Ovary (tissue), 9 donors: ENCODE results near the gene GAREM1. TPM values are rescaled to one million over a fixed set of nuclear protein-coding genes. Genes with fewer than 3 reads are reported as not detected.

ENCODE experiments used
- DNase-seq, 5 donors: peaks; one replicate each; pipeline ENCODE4 v3.0.0-alpha.2; 2019 to 2020
- H3K27ac ChIP-seq, 2 donors: fragments of 200-600 bp; one replicate each; pipeline versions ENCODE4 v1.5.1 to v1.8.0; 2019 to 2022
- H3K27me3 ChIP-seq: fragments of 200-600 bp; one replicate; pipeline ENCODE4 v1.8.0; 2022
- H3K36me3 ChIP-seq: fragments of 200-600 bp; sonication (generic); one replicate; pipeline ENCODE4 v1.5.1; 2019
- H3K4me1 ChIP-seq: one replicate; pipeline ENCODE4 v1.8.1; 2013; ENCODE audit warnings: mild to moderate bottlenecking, moderate library complexity; ENCODE audit not compliant: insufficient read depth
- H3K4me3 ChIP-seq: fragments of 200-600 bp; sonication (generic); one replicate; pipeline ENCODE4 v1.5.1; 2017
- H3K9me3 ChIP-seq, 2 donors: fragments of 200-600 bp in 1 of 2; sonication (generic) in 1 of 2; one replicate each; pipeline versions ENCODE4 v1.5.1 to v1.8.1; 2013 to 2019; ENCODE audit warnings: mild to moderate bottlenecking in 1 of 2, moderate library complexity in 1 of 2
- EP300 ChIP-seq: sonication (generic); formaldehyde crosslinking; IDR thresholded peaks from one replicate; pipeline ENCODE4 v1.6.1; 2017; ENCODE audit warnings: antibody characterized with exemption
- POLR2A ChIP-seq: fragments of 450-650 bp; IDR thresholded peaks from one replicate; pipeline ENCODE4 v1.6.1; 2017; ENCODE audit warnings: antibody characterized with exemption, mild to moderate bottlenecking, moderate library complexity
- WGBS, 3 donors: extraction: QIAGEN DNeasy Blood & Tissue Kit in 1 of 3; methylation state at CpG; one replicate each; pipeline versions ENCODE4 v1.1.5 to v1.1.7; 2013 to 2017; 5-methylcytosine and 5-hydroxymethylcytosine counted together
- intact Hi-C, 4 donors: fragments of 100-400 bp; cut with DNase I; formaldehyde crosslinking; loops; one replicate each; pipeline versions ENCODE4 v1.11.0 to v1.15.1; 2022 to 2023
- polyA plus RNA-seq, 2 donors: library from polyadenylated mRNA; stranded (reverse); fragments of 200-250 nt in 1 of 2; fragments of 350-450 nt in 1 of 2; fragmentation: Illumina TruSeq in 1 of 2; extraction: RNeasy Lipid Tissue Mini Kit (QIAGEN cat#74804) in 1 of 2; gene quantifications; one replicate each; pipeline ENCODE4 v1.2.3, GENCODE V29; 2013 to 2014
- total RNA-seq, 7 donors: library from RNA; depleted of rRNA in 2 of 7; stranded (reverse); fragments of >200 nt in 2 of 7; fragmentation: NEBNext Ultra II Directional in 3 of 7; extraction: Animal tissue kit (Norgen Biotek cat#: 25700) in 3 of 7; gene quantifications; one replicate each; pipeline versions ENCODE4 v1.1.0 to v1.2.4, GENCODE V29; 2016 to 2023
- TF ChIP-seq, protein P1 (sequence below), 3 donors: fragments of 450-650 bp in 2 of 3; fragments of 200-600 bp in 1 of 3; IDR thresholded peaks; one replicate each; pipeline versions ENCODE4 v1.5.1 to v1.8.0; 2016 to 2022; ENCODE audit warnings: antibody characterized with exemption in 3 of 3, mild to moderate bottlenecking in 1 of 3
- donor health status: DM: no; HTN: no; CAD: no; lungs with moderate emphysema.
- donor health status: DM: no; HTN: no; CAD: no.
- donor health status: Bipolar disorder and iron deficiency.
- donor health status: DM: yes; HTN: yes; CAD: no.
- donor health status: DM: no; HTN: no; CAD: no.
- donor health status: DM: yes; HTN: yes; CAD: no.

The GAREM1 gene
- total and polyA plus RNA-seq, 9 donors = 2.7 to 15.2 (median 7.1) TPM

DNA sequence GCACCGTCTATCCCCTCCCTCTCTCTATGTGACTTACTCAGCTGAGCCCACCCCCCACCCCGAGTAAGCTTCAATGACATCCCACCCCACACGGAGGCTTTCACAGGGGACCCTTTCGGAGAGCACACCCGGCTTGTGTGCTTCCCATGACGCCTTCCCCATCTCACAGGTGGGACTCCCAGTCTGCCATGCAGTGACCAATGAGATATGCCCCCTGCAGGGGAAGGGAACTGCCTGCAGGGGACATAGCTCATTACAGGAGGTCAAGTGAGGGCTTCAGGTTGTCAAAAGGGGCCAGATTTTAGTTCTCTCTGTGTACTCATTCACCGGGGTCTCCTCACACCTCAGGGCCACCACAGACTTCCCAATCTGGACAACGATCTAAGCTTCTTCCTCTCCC lies 112.6 kb downstream of the GAREM1 start:
- DNase-seq = no peak
- Histone ChIP-seq H3K9me3 (no peaks in the 10 kb centered on the region), H3K27ac (no peak overlapping the region), H3K36me3 (no peaks in the 10 kb centered on the region), H3K4me1 (no peaks in the 10 kb centered on the region), H3K4me3 (no peak overlapping the region), H3K27me3 (no peaks in the 10 kb centered on the region)
- 86 to 94% (median 88%) methylated on average over 8 of the region's 8 CpGs for WGBS, 3 donors
- TF ChIP-seq, protein P1, sequence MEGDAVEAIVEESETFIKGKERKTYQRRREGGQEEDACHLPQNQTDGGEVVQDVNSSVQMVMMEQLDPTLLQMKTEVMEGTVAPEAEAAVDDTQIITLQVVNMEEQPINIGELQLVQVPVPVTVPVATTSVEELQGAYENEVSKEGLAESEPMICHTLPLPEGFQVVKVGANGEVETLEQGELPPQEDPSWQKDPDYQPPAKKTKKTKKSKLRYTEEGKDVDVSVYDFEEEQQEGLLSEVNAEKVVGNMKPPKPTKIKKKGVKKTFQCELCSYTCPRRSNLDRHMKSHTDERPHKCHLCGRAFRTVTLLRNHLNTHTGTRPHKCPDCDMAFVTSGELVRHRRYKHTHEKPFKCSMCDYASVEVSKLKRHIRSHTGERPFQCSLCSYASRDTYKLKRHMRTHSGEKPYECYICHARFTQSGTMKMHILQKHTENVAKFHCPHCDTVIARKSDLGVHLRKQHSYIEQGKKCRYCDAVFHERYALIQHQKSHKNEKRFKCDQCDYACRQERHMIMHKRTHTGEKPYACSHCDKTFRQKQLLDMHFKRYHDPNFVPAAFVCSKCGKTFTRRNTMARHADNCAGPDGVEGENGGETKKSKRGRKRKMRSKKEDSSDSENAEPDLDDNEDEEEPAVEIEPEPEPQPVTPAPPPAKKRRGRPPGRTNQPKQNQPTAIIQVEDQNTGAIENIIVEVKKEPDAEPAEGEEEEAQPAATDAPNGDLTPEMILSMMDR (IDR thresholded peaks at IDR 0.05) = no peak
- TF ChIP-seq POLR2A = no peak
- TF ChIP-seq EP300 = no peak
- intact Hi-C loops = no loop called here

DNA sequence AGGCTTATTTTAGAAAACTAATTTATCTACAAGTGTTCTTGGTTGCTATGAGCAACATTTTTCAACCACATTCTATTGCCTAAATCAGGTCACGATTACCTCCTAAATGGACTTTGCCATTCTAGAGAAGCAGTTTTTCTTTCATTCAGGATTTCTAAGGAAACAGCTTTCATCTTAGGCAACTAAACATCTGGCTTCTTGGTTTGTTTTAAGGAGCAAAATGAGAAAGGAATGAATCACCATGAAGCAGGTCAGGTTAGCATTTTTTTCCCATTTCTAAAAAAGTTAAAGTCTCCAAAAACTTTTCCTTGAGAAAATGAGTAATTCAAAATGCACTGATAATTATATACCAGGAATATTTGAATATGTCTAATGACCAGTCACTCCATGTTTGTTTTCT lies 114.8 kb downstream of the GAREM1 start:
- DNase-seq = no peak
- TF ChIP-seq POLR2A (no peak), EP300 (no peak)
- TF ChIP-seq, protein P1 (IDR thresholded peaks at IDR 0.05) = no peak
- no peak overlapping the region for H3K4me3 ChIP-seq
- intact Hi-C loops = no loop called here
- 2 to 13% (median 12%) methylated on average over 1 of the region's 1 CpG for WGBS, 3 donors
- no peaks in the 10 kb centered on the region for H3K27me3 ChIP-seq
- H3K36me3 ChIP-seq = no peaks in the 10 kb centered on the region
- H3K9me3 ChIP-seq = no peaks in the 10 kb centered on the region
- H3K4me1 ChIP-seq = peaks cover 3% of the 10 kb centered on the region
- H3K27ac ChIP-seq = no peak overlapping the region

DNA sequence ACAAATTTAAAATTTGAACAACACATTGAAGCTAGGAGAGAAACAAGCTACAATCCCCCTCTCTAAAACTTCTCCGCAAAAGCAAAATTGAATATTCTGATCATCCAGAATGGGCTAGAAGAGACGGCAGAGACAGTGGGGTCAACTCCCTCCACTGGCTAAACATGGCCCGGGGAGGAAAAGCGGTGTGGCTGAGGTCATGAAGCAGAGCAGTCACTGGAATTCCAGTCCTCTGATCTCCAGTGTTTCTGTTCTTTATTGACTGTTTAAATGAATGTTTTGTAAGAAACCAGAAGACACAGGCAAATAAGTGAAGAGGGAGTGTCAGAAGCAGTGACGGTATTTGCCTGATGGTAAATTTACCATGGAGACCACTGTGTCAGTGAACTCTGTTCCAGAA lies 116.2 kb downstream of the GAREM1 start:
- intact Hi-C loops = no loop called here
- TF ChIP-seq POLR2A (no peak), EP300 (no peak)
- TF ChIP-seq, protein P1 (IDR thresholded peaks at IDR 0.05) = no peak

DNA sequence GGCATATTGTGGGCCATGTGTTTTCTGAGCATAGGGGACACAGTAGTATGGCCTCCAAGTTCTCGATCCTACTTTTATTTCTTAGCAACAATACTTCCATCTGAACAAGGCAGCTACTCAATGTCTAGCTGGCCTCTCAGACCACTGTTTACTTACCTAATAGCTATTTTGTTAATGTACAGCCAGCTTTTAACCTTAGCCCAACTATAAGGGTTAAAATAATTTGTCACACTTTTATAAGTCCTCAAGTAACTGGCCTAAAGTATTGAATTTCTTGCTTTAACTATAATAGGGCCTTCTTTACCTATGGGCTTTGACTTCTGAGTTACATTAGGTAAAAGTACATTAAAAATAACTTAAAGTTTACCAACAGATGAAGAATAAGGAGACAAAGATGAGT lies 117.4 kb downstream of the GAREM1 start:
- Histone ChIP-seq H3K9me3 (no peaks in the 10 kb centered on the region), H3K27me3 (no peaks in the 10 kb centered on the region), H3K4me3 (no peak overlapping the region), H3K36me3 (no peaks in the 10 kb centered on the region), H3K4me1 (peaks cover 5% of the 10 kb centered on the region), H3K27ac (no peak overlapping the region)
- DNase-seq = no peak
- WGBS, 3 donors = 93 to 100% (median 98%) methylated on average over 1 of the region's 1 CpG
- TF ChIP-seq EP300 (no peak), POLR2A (no peak)
- TF ChIP-seq, protein P1 (IDR thresholded peaks at IDR 0.05) = no peak
- intact Hi-C loops = no loop called here

More for the DNA sequence above, 116.2 kb downstream of the GAREM1 start:
- Histone ChIP-seq H3K4me1 (peaks cover 5% of the 10 kb centered on the region), H3K27ac (no peak overlapping the region), H3K27me3 (no peaks in the 10 kb centered on the region), H3K4me3 (no peak overlapping the region), H3K9me3 (no peaks in the 10 kb centered on the region), H3K36me3 (no peaks in the 10 kb centered on the region)
- 94 to 98% (median 95%) methylated on average over 5 of the region's 5 CpGs for WGBS, 3 donors
- DNase-seq = no peak
